Kidney epithelial cell (primary cell): ENCODE data around the gene CPED1. TPM values are rescaled to one million over a fixed set of nuclear protein-coding genes. Genes with fewer than 3 reads are reported as not detected.

Source experiments
- DNase-seq: peaks from one replicate; pipeline ENCODE4 v3.0.0-alpha.2; 2010; ENCODE audit warnings: low read depth
- H3K27me3 ChIP-seq: 2 replicates; pipeline ENCODE4 v1.6.0; 2011; ENCODE audit warnings: low read length; ENCODE audit not compliant: control insufficient read depth, insufficient read depth
- H3K36me3 ChIP-seq: 2 replicates; pipeline ENCODE4 v1.5.1; 2011; ENCODE audit warnings: low read length; ENCODE audit not compliant: control insufficient read depth, insufficient read depth
- H3K4me3 ChIP-seq: 2 replicates; pipeline ENCODE4 v1.5.1; 2011; ENCODE audit warnings: low read depth, mild to moderate bottlenecking, control low read depth, low read length
- CTCF ChIP-seq: IDR thresholded peaks from 2 replicates; pipeline ENCODE4 v1.5.1; 2011; ENCODE audit warnings: mild to moderate bottlenecking, moderate library complexity, low read length, control low read depth, inconsistent platforms; ENCODE audit not compliant: insufficient read depth, poor library complexity, severe bottlenecking
- total RNA-seq: library from RNA; depleted of rRNA; stranded (reverse); fragments of >200 nt; gene quantifications from 2 replicates; pipeline ENCODE4 v1.2.3, GENCODE V29; 2015

CPED1 gene
- total RNA-seq, 1 donor from 2014 or later, result 3.2 TPM

- no peak for DNase-seq
- Histone ChIP-seq H3K36me3 (no peaks in the 10 kb centered on the region), H3K4me3 (no peak overlapping the region), H3K27me3 (no peaks in the 10 kb centered on the region)
- TF ChIP-seq CTCF, result no peak
Observed at GRCh38 chr7:120984406-120984805, 4.1 kb upstream of the CPED1 start.

DNA sequence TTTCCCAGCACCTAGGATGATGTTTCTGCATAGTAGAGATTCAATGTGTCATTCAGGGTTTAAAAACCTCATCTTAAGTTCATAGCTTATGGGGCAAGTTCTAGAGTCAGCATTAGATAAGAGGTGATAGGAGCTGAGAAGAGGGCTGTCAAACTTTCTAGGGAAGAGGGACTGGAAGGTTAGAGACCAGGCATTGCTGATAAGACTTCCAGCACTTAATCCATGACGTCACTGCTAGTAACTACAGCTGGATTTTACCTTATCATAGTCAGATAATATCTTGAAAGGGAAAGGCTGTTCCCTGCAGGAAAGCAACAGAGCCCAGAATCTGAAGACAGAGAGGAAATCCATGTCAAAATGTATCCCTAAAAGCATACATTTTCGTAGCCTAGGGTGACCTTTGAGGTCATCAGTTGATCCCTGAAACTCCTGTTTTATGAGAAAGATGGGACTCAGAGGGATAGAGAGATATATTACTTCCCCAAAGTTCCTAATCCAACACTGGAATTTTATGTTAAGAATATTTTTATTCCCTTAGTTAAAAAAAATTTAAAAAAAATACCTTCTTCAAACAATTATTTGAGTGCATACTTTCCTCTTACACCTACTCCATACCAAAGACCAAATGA is 3.3 kb upstream of the CPED1 start:
- no peak for TF ChIP-seq CTCF
- Histone ChIP-seq H3K4me3 (no peak overlapping the region), H3K36me3 (no peaks in the 10 kb centered on the region), H3K27me3 (no peaks in the 10 kb centered on the region)
- no peak for DNase-seq

- H3K27me3 ChIP-seq, result no peaks in the 10 kb centered on the region
- no peaks in the 10 kb centered on the region for H3K36me3 ChIP-seq
- no peak for TF ChIP-seq CTCF
- no peak for DNase-seq
- no peak overlapping the region for H3K4me3 ChIP-seq
Observed at GRCh38 chr7:120985839-120986238, 2.7 kb upstream of the CPED1 start.

DNA sequence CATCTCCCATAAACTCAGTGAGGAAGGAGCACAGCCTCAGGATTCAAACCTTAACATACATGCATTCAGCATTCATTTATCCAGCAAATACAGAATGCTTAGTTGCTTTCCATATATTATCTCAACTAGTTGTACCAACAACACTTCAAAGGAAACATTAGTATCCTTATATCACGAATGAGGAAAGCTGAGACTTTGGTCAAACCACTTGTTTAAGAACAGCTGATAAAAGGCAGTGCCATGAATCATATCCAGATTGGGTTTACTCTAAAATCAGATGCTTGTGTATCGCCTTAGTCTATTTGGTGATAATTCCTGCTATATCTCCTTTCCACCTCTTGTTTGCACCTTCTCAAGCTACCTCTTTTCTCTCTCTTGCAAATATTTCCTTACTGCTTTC is 1.9 kb upstream of the CPED1 start:
- Histone ChIP-seq H3K36me3 (no peaks in the 10 kb centered on the region), H3K4me3 (no peak overlapping the region), H3K27me3 (no peaks in the 10 kb centered on the region)
- DNase-seq, result no peak
- TF ChIP-seq CTCF, result no peak

GRCh38 chr7:120987280-120987679 is 1.2 kb upstream of the CPED1 start:
- TF ChIP-seq CTCF, result no peak
- H3K4me3 ChIP-seq, result no peak overlapping the region
- no peaks in the 10 kb centered on the region for H3K27me3 ChIP-seq
- no peaks in the 10 kb centered on the region for H3K36me3 ChIP-seq
- no peak for DNase-seq
